C4-2B (cell line): ENCODE results near the gene UBALD1.
"Not testable (repeated sequence)": the region's sequence is repeated elsewhere in the genome, so short reads cannot be mapped to it uniquely, and the experiment has no call there.

Experiments used
- H3K27ac ChIP-seq: fragments of 450-650 bp; 2 replicates; pipeline ENCODE4 v1.5.1; 2017
- ZFX ChIP-seq: fragments of 450-650 bp; IDR thresholded peaks from 2 replicates; pipeline ENCODE4 v1.6.1; 2017
- TF ChIP-seq, protein P1 (sequence below): fragments of 450-650 bp; conservative IDR thresholded peaks from 2 replicates; pipeline ENCODE4 v1.5.1; 2017; ENCODE audit warnings: mild to moderate bottlenecking

The UBALD1 gene

DNA sequence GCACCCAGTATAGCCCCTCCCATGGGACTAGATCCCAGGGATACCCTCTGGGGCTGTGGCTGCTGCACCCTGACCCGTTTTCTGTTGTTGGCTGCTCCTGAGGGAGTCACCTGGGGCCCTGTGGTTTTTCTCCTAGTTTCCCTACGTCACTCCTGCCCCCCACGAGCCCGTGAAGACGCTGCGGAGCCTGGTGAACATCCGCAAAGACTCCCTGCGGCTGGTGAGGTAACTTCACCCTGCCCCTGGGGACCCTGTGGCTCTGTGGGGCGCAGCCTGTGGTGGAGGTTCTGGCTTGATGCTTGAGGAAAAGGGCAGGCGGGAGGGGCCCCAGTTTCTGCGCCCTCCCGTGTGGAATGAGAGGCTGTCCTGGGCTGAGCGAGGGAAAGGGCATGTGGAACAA, 37.1 kb upstream of the UBALD1 start:
- no peak overlapping the region for H3K27ac ChIP-seq
- TF ChIP-seq, protein P1, sequence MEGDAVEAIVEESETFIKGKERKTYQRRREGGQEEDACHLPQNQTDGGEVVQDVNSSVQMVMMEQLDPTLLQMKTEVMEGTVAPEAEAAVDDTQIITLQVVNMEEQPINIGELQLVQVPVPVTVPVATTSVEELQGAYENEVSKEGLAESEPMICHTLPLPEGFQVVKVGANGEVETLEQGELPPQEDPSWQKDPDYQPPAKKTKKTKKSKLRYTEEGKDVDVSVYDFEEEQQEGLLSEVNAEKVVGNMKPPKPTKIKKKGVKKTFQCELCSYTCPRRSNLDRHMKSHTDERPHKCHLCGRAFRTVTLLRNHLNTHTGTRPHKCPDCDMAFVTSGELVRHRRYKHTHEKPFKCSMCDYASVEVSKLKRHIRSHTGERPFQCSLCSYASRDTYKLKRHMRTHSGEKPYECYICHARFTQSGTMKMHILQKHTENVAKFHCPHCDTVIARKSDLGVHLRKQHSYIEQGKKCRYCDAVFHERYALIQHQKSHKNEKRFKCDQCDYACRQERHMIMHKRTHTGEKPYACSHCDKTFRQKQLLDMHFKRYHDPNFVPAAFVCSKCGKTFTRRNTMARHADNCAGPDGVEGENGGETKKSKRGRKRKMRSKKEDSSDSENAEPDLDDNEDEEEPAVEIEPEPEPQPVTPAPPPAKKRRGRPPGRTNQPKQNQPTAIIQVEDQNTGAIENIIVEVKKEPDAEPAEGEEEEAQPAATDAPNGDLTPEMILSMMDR: no peak
- TF ChIP-seq ZFX: no peak

DNA sequence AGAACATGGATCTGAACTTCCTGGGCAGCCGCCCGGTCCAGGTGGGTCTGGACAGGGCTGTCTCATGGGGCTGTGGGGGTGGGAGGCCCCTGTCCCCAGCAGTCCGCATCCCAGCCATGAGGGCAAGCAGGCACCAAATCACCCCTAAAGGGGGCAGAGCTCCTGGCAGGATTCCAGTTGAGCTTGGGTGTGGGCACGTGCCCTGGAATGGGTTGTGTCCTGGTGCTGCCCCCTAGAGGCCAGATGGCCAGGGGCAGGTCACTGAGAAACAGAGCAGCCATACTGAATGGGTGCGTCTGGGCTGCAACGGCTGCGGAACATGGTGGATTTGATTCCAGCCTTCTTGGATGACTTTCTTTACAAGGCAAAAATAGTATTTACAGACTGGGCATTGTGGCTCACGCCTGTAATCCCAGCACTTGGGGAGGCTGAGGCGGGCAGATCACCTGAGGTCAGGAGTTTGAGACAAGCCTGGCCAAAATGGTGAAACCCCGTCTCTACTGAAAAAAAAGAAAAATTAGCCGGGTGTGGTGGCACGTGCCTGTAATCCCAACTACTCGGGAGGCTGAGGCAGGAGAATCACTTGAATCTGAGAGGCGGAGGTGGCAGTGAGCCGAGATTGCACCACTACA, 35.9 kb upstream of the UBALD1 start:
- TF ChIP-seq, protein P1: peak; percentile 94
- H3K27ac ChIP-seq: not testable (repeated sequence)

DNA sequence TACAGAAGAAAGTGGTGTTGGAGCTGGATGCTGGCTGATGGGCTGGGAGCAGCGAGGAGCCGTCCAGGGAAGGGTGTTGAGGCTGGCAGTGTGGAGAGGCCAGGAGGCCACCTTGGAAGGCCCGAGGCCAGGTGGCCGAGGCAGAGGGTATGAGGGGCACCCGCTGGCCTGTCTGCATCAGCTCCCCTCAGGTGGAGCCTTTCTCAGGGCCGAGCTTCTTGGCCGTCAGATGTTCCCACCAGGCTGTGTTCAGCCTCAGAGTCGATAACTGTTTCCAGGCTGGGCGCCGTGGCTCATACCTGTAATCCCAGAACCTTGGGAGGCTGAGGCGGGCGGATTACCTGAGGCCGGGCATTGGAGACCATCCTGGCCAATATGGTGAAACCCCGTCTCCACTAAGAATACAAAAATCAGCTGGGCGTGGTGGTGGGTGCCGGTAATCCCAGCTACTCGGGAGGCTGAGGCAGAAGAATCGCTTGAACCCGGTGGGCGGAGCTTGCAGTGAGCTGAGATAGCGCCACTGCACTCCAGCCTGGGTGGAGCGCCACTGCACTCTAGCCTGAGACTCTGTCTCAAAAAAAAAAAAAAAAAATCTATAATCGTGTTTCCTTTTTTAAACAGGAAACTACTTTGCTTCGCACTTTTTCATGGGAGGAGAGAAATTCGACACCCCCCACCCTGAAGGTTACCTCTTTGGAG, 35.2 kb upstream of the UBALD1 start:
- no peak overlapping the region for H3K27ac ChIP-seq
- TF ChIP-seq, protein P1: no peak
- no peak for TF ChIP-seq ZFX

DNA sequence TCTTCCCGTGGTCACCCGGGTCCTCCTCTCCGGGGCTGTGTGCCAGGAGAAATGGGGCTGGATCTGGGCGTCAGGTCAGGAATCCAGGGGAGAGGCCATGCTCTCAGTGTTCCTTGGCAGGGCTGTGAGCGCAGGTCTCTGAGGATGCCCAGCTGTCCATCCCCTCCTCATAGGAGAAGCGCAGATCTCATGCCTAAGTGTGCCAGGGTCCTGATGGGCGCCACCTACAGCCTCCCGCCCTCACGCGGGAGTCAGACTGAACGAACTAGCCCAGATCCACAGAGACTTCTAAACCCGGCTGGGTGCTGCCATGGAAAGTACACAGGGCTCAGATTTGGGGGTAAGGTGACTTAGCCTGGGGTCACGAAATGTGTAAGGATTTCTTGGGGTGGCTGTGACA, 34.2 kb upstream of the UBALD1 start:
- TF ChIP-seq ZFX: no peak
- TF ChIP-seq, protein P1: no peak
- no peak overlapping the region for H3K27ac ChIP-seq

DNA sequence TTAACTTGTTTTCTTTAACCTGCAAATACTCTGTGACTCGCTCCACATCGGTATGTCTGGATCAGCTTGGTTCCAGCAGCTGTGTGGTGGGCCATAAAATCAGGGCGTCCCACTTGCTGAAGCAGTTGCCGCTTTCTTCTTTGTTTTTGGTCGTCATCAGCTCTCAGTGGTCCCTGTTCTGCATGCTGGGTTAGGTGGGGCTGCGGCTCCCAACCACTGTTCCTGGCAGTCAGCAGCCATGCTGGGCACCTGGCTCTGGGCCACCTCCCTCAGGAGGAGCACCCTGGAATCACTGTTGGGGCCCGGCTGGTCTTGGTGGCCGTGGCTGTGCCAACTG, 32.9 kb upstream of the UBALD1 start:
- TF ChIP-seq ZFX: no peak
- TF ChIP-seq, protein P1: no peak
- H3K27ac ChIP-seq: no peak overlapping the region

DNA sequence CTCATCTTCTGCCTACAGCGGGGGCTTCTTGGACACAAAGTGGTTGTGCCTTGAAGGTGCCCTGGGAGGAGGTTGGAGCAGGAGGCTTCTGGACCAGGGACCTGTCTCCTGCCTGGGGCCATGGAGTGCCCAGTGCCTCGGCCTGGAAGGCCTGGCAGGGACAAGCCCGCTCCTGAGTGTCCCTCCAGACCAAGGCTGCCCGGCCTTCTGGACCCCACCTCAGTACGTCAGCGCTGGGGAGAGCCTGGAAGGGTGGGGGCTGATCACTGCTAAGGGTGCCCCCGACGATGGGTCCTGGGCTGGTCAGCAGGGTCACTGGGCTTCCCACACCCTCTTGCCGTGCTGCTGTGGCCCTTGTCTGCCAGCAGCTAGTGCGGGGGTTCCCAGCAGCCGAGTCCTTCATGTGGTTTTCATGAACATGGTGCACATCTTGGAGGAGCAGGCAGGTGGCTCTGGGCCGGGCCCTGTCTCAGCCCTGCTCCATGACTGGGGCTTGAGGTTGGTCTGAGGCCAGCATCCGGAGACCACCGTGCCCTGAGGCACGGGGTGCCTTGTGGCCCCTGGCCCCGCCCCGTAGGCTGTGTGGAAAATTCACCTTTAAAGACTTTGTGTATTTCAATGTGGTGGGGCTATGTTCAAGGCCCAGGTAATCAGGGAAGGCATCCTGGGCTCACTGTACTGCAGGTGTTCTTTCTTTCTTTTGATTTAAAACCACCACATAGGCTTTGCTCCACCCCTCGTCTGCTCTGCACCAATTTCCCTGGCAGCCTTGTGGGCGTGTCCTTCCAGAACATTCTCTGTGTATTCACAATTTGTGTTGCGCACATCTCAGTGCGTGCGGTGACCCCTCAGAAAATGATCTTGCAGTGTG, 32.3 kb upstream of the UBALD1 start:
- TF ChIP-seq, protein P1: no peak
- no peak for TF ChIP-seq ZFX
- H3K27ac ChIP-seq: no peak overlapping the region

DNA sequence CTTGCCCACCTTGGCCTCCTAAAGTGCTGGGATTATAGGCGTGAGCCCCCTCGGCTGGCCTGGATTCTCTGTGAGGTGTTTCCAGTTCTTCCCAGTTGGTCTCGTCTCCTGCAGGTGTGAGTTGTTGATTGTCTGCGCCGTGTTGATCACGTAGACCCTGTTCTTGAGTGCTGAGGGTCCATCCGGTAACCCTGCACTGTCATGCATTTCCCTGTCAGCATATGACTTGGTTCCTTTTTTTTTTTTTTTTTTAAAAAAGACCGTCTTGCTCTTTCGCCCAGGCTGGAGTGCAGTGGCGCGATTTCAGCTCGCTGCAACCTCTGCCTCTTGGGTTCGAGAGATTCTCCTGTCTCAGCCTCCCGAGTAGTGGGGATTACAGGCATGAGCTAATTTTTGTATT, 27.2 kb upstream of the UBALD1 start:
- H3K27ac ChIP-seq: no peak overlapping the region
- TF ChIP-seq, protein P1: no peak
- TF ChIP-seq ZFX: no peak
